ENCODE measurements around the gene TXNDC8.

DNA sequence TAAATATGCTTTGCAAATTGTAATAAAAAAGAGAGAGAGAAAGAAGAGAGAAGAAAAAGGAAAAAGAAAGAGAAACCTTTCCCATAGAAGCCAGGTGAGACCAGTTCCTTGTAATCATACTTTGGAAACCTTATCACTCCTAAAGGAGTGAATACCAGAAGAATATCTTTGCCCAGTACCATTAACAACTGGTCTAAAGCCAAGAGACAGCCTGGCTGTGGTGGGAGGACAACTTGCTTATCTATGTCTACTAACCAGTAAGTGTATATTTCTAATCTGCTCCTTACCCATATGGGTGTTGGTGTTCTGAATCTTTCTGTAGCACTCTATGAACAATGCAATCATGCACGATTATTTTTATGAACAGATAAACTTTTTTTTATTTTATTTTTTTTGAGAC is 70.9 kb downstream of the TXNDC8 start:
- TF ChIP-seq, protein P1, sequence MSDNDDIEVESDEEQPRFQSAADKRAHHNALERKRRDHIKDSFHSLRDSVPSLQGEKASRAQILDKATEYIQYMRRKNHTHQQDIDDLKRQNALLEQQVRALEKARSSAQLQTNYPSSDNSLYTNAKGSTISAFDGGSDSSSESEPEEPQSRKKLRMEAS (CRISPR knock-in tag; IDR thresholded peaks at IDR 0.05), result no peak
- TF ChIP-seq, protein P2, sequence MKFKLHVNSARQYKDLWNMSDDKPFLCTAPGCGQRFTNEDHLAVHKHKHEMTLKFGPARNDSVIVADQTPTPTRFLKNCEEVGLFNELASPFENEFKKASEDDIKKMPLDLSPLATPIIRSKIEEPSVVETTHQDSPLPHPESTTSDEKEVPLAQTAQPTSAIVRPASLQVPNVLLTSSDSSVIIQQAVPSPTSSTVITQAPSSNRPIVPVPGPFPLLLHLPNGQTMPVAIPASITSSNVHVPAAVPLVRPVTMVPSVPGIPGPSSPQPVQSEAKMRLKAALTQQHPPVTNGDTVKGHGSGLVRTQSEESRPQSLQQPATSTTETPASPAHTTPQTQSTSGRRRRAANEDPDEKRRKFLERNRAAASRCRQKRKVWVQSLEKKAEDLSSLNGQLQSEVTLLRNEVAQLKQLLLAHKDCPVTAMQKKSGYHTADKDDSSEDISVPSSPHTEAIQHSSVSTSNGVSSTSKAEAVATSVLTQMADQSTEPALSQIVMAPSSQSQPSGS (CRISPR knock-in tag; IDR thresholded peaks at IDR 0.05; ENCODE audit: borderline replicate concordance, low read depth), result no peak
- TF ChIP-seq, protein P3, sequence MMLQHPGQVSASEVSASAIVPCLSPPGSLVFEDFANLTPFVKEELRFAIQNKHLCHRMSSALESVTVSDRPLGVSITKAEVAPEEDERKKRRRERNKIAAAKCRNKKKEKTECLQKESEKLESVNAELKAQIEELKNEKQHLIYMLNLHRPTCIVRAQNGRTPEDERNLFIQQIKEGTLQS (CRISPR knock-in tag; conservative IDR thresholded peaks at IDR 0.05), result no peak
- TF ChIP-seq, protein P4, sequence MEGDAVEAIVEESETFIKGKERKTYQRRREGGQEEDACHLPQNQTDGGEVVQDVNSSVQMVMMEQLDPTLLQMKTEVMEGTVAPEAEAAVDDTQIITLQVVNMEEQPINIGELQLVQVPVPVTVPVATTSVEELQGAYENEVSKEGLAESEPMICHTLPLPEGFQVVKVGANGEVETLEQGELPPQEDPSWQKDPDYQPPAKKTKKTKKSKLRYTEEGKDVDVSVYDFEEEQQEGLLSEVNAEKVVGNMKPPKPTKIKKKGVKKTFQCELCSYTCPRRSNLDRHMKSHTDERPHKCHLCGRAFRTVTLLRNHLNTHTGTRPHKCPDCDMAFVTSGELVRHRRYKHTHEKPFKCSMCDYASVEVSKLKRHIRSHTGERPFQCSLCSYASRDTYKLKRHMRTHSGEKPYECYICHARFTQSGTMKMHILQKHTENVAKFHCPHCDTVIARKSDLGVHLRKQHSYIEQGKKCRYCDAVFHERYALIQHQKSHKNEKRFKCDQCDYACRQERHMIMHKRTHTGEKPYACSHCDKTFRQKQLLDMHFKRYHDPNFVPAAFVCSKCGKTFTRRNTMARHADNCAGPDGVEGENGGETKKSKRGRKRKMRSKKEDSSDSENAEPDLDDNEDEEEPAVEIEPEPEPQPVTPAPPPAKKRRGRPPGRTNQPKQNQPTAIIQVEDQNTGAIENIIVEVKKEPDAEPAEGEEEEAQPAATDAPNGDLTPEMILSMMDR (IDR thresholded peaks at IDR 0.05), result no peak
- TF ChIP-seq SOX15 (CRISPR knock-in tag; IDR thresholded peaks at IDR 0.05) (no peak), TEAD1 (CRISPR knock-in tag; IDR thresholded peaks at IDR 0.05) (no peak)
- TF ChIP-seq, protein P5, sequence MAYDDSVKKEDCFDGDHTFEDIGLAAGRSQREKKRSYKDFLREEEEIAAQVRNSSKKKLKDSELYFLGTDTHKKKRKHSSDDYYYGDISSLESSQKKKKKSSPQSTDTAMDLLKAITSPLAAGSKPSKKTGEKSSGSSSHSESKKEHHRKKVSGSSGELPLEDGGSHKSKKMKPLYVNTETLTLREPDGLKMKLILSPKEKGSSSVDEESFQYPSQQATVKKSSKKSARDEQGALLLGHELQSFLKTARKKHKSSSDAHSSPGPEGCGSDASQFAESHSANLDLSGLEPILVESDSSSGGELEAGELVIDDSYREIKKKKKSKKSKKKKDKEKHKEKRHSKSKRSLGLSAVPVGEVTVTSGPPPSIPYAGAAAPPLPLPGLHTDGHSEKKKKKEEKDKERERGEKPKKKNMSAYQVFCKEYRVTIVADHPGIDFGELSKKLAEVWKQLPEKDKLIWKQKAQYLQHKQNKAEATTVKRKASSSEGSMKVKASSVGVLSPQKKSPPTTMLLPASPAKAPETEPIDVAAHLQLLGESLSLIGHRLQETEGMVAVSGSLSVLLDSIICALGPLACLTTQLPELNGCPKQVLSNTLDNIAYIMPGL (CRISPR knock-in tag; IDR thresholded peaks at IDR 0.05), result no peak
- TF ChIP-seq, protein P6, sequence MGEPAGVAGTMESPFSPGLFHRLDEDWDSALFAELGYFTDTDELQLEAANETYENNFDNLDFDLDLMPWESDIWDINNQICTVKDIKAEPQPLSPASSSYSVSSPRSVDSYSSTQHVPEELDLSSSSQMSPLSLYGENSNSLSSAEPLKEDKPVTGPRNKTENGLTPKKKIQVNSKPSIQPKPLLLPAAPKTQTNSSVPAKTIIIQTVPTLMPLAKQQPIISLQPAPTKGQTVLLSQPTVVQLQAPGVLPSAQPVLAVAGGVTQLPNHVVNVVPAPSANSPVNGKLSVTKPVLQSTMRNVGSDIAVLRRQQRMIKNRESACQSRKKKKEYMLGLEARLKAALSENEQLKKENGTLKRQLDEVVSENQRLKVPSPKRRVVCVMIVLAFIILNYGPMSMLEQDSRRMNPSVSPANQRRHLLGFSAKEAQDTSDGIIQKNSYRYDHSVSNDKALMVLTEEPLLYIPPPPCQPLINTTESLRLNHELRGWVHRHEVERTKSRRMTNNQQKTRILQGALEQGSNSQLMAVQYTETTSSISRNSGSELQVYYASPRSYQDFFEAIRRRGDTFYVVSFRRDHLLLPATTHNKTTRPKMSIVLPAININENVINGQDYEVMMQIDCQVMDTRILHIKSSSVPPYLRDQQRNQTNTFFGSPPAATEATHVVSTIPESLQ (CRISPR knock-in tag; IDR thresholded peaks at IDR 0.05), result no peak
